ENCODE data around the gene ID3.
"Not testable (repeated sequence)": the region's sequence is repeated elsewhere in the genome, so short reads cannot be mapped to it uniquely, and the experiment has no call there.

The ID3 gene

GRCh38 chr1:23588749-23589548 lies 29.6 kb upstream of the ID3 start:
- DNase-seq = no peak

GRCh38 chr1:23585321-23586022 lies 26.2 kb upstream of the ID3 start:
- DNase-seq = no peak

DNA sequence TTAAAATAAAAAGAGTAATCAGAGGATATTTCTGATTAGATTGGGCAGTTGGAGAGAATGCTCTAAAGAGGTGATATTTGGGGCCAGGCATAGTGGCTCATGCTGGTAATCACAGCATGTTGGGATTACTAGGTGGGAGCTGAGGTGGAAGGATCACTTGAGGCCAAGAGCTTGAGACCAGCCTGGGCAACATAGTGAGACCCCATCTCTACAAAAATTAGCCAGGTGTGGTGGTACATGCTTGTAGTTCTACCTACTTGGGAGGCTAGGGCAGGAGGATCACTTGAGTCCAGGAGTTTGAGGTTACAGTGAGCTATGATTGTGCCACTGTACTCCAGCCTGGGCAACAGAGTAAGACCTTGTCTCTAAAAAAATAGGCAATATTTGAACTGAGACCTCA lies 24.4 kb upstream of the ID3 start:
- not testable (repeated sequence) for DNase-seq

GRCh38 chr1:23582820-23583219 lies 23.5 kb upstream of the ID3 start:
- DNase-seq = no peak

DNA sequence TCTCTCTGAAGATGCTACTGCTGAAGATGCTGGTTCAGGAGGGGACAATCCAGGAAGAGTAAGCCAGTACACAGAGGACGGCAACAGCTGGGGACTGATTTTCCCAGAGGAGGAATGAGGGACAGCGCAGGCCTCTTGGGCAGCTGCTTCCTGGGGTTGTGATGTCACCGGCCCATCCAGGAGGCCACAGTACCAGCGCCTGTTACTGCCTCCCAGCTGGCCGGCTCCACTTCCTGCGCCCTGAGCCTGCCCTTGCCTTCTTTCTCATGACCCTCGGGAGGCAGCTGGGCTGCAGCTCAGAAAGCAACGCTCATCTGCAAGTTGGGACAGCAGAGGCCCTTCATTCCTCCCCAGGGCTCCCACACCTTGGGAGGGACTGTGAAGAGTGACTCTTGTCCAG lies 21.9 kb upstream of the ID3 start:
- DNase-seq = no peak

- DNase-seq = no peak
Measured at GRCh38 chr1:23578997-23579363, 19.7 kb upstream of the ID3 start.

DNA sequence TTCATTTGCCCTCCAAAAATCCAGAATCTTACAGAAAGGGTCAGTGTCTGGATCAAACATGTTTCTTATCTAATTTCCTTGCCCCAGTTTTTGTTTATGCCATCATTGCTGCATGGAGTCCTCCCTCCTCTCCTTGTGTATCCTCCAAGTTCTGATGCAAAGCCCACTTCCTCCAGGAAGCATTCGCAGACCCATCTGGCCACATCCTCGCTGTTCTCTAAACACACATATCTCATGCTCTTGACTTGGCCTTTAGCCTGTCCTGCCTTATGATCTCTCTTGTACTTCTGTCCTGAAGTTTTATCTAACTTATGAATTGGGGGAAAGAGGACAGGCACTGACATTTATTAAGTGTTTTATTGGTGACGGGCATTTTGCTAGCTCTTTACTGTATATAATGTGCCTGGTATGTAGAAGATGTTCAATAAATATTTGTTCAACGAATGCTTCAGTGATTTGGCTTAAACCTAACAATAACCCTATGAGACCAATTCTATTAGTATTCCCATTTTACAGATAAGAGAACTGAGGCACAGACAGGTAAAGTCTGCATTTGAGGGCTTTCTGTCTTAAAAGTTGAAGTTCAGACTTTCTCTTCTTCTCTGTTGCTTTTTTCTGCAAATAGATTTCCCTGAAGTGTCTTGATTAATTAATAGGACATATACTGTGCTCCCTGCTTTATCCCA lies 19.2 kb upstream of the ID3 start:
- no peak for DNase-seq

- no peak for DNase-seq
Measured at GRCh38 chr1:23577056-23578004, 18.0 kb upstream of the ID3 start.

DNA sequence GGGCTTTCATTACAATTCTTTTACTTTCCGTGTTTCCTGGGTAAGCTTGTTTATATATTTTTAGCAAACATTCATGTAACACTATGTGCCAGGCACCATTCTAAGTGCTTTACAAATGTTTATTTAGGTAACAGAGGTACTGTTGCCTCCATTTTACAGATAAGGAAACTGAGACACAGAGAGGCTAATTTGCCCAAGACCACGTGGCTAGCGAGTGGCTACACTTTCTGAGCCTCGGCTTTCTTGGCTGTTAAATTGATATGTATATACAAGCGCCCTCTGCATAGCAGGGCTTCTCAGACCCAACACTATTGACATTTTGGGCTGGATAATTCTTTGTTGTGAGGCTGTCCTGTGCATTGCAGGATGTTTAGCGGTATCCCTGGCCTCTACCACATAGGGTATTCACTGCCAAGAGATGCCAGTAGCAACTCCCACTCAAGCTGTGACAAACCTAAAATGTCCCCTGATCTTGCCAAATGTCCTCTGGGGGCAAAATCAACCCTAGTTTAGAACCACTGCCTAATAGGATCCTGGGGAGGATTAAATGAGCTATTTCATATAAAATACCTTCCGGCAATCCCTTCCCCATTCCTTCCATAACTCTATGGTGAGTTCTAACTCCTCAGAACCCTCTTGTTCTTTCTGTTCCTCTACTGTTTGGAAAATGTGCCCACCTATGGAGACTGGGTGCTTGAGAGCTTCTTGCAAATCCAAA lies 17.2 kb upstream of the ID3 start:
- DNase-seq = no peak

GRCh38 chr1:23575226-23575810 lies 16.0 kb upstream of the ID3 start:
- no peak for DNase-seq

- no peak for DNase-seq
Measured at GRCh38 chr1:23574265-23574754, 15.0 kb upstream of the ID3 start.

- DNase-seq = no peak
Measured at GRCh38 chr1:23573574-23574182, 14.4 kb upstream of the ID3 start.

- DNase-seq = no peak
Measured at GRCh38 chr1:23571465-23571864, 12.2 kb upstream of the ID3 start.

- DNase-seq = no peak
Measured at GRCh38 chr1:23570001-23570691, 10.8 kb upstream of the ID3 start.

- no peak for DNase-seq
Measured at GRCh38 chr1:23568608-23569383, 9.5 kb upstream of the ID3 start.

GRCh38 chr1:23567996-23568607 lies 8.8 kb upstream of the ID3 start:
- DNase-seq = no peak

GRCh38 chr1:23567629-23567995 lies 8.3 kb upstream of the ID3 start:
- DNase-seq = no peak

GRCh38 chr1:23566304-23566703 lies 7.0 kb upstream of the ID3 start:
- no peak for DNase-seq

- DNase-seq = no peak
Measured at GRCh38 chr1:23565776-23566175, 6.5 kb upstream of the ID3 start.
